Measurements from ENCODE around the gene UBE2J2.

The UBE2J2 gene

DNA sequence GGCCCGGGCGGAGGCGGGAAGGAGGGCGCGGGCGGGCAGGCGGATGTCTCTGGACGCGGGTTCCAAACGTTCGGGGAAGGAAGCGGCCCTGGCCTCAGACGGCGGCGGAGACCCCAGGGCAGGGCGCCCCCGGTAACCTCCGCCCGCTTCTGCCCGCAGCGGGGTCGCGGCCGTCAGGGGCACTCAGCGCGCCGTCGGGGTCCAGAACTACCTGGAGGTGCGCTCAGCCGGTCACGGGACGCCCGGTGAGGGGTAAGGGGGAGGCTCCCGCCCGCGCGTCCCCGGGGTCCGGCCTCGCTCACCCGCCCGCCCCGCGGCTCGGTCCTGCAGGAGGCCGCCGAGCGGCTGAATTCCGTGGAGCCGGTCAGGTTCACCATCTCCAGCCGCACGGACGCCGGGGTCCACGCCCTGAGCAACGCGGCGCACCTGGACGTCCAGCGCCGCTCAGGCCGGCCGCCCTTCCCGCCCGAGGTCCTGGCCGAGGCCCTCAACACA, 35.1 kb upstream of the UBE2J2 start:
- Histone ChIP-seq H3K4me1 (ENCODE audit: control insufficient read depth in 1 of 2, insufficient read depth in 2 of 2, low read length in 2 of 2) (peaks cover 16 to 44% of the 10 kb centered on the region in 2 donors), H3K9me3 (ENCODE audit: control insufficient read depth in 1 of 2, low read length in 2 of 2) (no peaks in the 10 kb centered on the region), H3K36me3 (ENCODE audit: control insufficient read depth in 1 of 2, insufficient read depth in 2 of 2, low read length in 2 of 2) (peaks cover 9 to 28% of the 10 kb centered on the region in 2 donors), H3K27me3 (ENCODE audit: low read depth, low read length) (no peaks in the 10 kb centered on the region), H3K4me3 (ENCODE audit: low read depth in 1 of 2, low read length in 2 of 2) (peak overlapping the region; percentile 46 to 83), H3K27ac (ENCODE audit: low read length) (no peak overlapping the region)

DNA sequence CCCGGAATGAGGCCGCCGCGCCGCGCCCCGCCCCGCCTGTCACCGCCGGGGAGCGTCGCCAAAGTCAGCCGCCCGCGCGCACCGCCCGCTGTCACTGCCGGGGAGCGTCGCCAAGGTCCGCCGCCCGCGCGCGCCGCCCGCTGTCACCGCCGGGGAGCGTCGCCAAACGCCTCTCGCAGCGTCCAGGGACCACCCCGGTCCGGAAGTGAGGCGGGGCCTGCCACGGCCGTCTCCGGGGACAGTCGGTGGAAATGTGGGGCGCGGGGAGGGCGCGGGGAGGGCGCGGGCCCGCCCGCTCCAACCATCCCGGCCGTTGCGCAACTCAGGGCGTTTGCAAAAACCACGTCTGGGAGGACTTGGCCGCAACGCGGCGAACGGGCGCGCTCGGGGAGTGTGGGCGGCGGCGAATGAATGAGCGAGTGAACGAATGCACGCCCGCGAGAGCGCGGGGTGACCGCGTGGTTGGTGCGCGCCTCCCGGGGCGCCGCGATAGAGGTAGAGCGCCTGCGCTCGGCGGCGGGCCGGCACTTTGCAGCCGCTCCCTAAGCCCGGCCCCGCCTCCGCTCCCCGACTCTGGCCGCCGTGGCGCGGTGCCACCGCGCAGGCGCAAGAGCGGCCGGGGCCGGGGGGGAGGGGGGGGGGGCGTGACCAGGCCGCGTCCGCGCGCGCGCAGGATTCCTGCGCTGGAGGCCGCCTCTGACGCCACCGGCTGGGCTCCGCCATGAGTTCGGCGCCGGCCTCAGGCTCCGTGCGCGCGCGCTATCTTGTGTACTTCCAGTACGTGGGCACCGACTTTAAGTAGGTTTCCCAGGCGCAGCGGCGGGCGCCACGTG, 34.5 kb upstream of the UBE2J2 start, which contains the start of the genes ACAP3 and PUSL1:
ACAP3 (minus strand) TSS at position 8 of the 833 bp plus-strand sequence. CDS start 115 bp downstream, outside the sequence.
PUSL1 (plus strand) TSS at position 675 of the 833 bp plus-strand sequence; CDS start at position 722, 47 bp downstream.
- Histone ChIP-seq H3K27ac (ENCODE audit: low read length) (no peak within 1 kb of the TSS), H3K9me3 (ENCODE audit: control insufficient read depth in 1 of 2, low read length in 2 of 2) (no peaks in the 10 kb centered on the region), H3K27me3 (ENCODE audit: low read depth, low read length) (no peaks in the 10 kb centered on the region), H3K4me1 (ENCODE audit: control insufficient read depth in 1 of 2, insufficient read depth in 2 of 2, low read length in 2 of 2) (peaks cover 16 to 49% of the 10 kb centered on the region in 2 donors), H3K4me3 (ENCODE audit: low read depth in 1 of 2, low read length in 2 of 2) (peak within 1 kb of the TSS; percentile 62 to 90), H3K36me3 (ENCODE audit: control insufficient read depth in 1 of 2, insufficient read depth in 2 of 2, low read length in 2 of 2) (peaks cover 9 to 21% of the 10 kb centered on the region in 2 donors)

DNA sequence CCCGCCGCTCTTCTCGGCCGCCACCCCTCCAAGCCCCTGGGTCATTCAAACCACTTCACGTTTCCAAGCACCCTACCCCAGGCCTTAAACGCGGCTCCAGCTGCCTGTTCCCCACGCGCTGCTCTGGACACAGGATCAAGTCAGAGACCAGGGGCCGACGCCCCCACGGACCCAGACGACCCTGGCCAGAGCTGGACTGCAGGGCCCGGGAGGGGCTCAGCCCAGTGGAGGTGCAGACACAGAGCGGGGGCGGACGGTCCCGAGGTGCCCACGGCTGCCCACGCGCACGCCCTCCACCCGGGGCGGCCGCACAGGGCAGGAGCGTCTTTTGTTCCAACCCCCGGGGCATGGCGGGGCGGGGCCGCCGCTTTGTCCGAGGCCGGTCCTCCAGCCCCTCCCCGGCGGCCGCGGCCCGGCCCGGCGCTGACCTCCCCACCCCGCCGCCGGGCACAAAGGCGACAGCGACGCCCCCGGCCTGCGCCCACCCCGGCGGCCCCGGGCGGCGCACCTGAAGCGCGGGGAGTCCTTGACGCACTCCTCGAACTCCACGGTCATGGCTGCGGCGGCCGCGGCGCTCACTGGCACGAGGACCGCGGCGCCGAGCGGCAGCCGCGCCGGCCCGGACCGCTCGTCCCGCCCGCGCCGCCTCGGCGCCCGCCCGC, 33.7 kb upstream of the UBE2J2 start:
- peaks cover 9 to 14% of the 10 kb centered on the region in 2 donors for H3K36me3 ChIP-seq (ENCODE audit: control insufficient read depth in 1 of 2, insufficient read depth in 2 of 2, low read length in 2 of 2)
- peak overlapping the region; percentile 62 to 90 for H3K4me3 ChIP-seq (ENCODE audit: low read depth in 1 of 2, low read length in 2 of 2)
- H3K9me3 ChIP-seq (ENCODE audit: control insufficient read depth in 1 of 2, low read length in 2 of 2): no peaks in the 10 kb centered on the region
- peaks cover 16 to 49% of the 10 kb centered on the region in 2 donors for H3K4me1 ChIP-seq (ENCODE audit: control insufficient read depth in 1 of 2, insufficient read depth in 2 of 2, low read length in 2 of 2)
- H3K27ac ChIP-seq (ENCODE audit: low read length): no peak overlapping the region
- H3K27me3 ChIP-seq (ENCODE audit: low read depth, low read length): no peaks in the 10 kb centered on the region

DNA sequence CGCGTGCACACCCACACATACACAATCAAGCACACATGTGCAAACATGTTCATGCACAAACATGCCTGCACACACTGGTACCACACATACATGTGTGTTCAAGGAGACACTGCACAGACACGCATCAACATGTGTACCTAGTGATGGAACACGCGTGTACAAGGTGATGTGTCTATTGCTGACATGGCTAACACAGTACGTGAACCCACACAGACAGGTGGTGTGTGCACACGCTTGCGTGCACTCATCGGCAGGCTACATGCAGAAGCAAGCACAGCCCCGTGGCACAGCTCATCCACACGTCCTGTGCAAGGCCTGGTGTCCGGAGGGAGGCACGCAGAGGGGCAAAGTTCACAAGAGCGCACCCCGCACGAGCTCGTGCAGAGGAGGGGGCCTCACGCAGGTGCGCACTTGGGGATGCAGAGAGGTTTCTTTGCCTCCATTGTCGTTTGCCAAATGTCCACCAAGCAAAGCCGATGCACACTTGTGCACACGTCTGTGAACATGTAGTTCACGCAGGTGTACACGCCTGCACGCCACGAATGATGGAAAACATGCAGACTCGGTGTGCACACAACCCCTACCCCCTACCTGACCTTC, 33.1 kb upstream of the UBE2J2 start:
- H3K36me3 ChIP-seq (ENCODE audit: control insufficient read depth in 1 of 2, insufficient read depth in 2 of 2, low read length in 2 of 2): peaks cover 9% of the 10 kb centered on the region in 2 donors
- peaks cover 16 to 49% of the 10 kb centered on the region in 2 donors for H3K4me1 ChIP-seq (ENCODE audit: control insufficient read depth in 1 of 2, insufficient read depth in 2 of 2, low read length in 2 of 2)
- H3K9me3 ChIP-seq (ENCODE audit: control insufficient read depth in 1 of 2, low read length in 2 of 2): no peaks in the 10 kb centered on the region
- H3K27ac ChIP-seq (ENCODE audit: low read length): no peak overlapping the region
- no peaks in the 10 kb centered on the region for H3K27me3 ChIP-seq (ENCODE audit: low read depth, low read length)
- H3K4me3 ChIP-seq (ENCODE audit: low read depth in 1 of 2, low read length in 2 of 2): peak overlapping the region; percentile 62 to 90

DNA sequence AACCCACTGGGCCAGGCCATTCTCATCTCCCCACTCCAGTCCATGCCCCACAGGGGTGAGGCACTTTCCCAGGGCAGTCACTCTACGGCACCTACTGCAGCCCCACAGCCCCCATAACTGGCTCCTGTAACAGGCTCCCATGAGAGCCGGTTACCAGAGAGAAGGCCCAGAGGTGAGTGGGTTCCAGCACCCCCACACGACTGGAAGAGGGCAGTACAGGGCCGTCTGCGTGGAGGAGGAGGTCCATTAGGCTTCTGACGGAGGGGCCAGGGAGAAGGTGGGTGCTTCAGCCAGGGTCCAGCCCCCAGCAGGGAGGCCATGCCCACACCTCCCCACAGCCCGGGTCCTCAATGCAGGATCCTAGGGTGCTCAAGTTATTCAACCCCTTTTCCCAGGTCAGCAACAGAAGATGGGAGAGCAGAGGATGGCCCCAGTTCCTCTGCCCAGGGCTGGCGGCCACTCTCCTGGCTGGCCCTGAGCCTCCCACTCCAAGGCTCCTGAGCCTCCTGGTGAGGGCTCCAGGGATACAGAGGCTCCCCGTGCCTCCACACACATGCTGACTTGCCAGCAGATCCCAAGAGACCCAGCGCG, 32.5 kb upstream of the UBE2J2 start:
- H3K4me3 ChIP-seq (ENCODE audit: low read depth in 1 of 2, low read length in 2 of 2): peak overlapping the region; percentile 62 to 90
- peaks cover 16 to 49% of the 10 kb centered on the region in 2 donors for H3K4me1 ChIP-seq (ENCODE audit: control insufficient read depth in 1 of 2, insufficient read depth in 2 of 2, low read length in 2 of 2)
- no peak overlapping the region for H3K27ac ChIP-seq (ENCODE audit: low read length)
- H3K36me3 ChIP-seq (ENCODE audit: control insufficient read depth in 1 of 2, insufficient read depth in 2 of 2, low read length in 2 of 2): peaks cover 3% of the 10 kb centered on the region in 2 donors
- H3K9me3 ChIP-seq (ENCODE audit: control insufficient read depth in 1 of 2, low read length in 2 of 2): no peaks in the 10 kb centered on the region
- no peaks in the 10 kb centered on the region for H3K27me3 ChIP-seq (ENCODE audit: low read depth, low read length)

DNA sequence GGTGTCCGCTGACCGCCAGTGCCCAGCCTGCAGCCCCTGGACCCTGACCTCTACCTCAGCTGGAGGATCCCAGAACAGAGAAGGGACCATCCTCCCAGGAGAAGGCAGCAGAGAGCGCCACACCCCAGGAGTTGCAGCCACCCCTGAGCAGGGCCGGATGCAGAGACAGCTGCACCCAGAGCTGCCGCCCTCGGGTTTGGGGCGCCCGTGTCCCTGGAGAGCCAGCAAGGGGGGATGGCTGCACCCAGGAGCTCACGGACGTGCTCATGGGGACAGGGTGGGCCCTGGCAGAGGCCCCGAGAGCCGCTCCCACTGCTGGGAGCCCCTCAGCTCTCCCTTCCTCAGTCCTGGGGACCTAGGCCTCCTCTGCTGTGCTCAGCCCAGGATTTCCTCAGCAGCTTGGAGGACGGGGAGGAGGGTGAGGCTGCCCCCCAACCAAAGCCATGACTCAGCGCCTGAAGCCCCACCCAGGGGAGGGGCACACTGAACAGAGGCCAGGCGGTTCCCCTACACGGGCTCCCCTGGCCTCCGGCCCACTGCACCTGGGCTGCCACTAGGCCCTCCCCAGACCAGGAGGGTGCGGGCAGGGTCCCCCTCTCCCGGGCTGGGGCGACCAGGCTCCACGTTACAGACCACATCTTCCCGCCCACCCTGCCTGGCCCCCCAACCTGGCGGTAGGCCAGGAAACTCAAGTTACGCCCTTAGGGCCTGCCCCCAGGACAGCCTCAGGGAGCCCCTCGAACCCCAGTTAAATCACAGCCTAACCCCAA, 31.8 kb upstream of the UBE2J2 start:
- Histone ChIP-seq H3K4me1 (ENCODE audit: control insufficient read depth in 1 of 2, insufficient read depth in 2 of 2, low read length in 2 of 2) (peaks cover 16 to 49% of the 10 kb centered on the region in 2 donors), H3K27ac (ENCODE audit: low read length) (peak overlapping the region; percentile 60)

DNA sequence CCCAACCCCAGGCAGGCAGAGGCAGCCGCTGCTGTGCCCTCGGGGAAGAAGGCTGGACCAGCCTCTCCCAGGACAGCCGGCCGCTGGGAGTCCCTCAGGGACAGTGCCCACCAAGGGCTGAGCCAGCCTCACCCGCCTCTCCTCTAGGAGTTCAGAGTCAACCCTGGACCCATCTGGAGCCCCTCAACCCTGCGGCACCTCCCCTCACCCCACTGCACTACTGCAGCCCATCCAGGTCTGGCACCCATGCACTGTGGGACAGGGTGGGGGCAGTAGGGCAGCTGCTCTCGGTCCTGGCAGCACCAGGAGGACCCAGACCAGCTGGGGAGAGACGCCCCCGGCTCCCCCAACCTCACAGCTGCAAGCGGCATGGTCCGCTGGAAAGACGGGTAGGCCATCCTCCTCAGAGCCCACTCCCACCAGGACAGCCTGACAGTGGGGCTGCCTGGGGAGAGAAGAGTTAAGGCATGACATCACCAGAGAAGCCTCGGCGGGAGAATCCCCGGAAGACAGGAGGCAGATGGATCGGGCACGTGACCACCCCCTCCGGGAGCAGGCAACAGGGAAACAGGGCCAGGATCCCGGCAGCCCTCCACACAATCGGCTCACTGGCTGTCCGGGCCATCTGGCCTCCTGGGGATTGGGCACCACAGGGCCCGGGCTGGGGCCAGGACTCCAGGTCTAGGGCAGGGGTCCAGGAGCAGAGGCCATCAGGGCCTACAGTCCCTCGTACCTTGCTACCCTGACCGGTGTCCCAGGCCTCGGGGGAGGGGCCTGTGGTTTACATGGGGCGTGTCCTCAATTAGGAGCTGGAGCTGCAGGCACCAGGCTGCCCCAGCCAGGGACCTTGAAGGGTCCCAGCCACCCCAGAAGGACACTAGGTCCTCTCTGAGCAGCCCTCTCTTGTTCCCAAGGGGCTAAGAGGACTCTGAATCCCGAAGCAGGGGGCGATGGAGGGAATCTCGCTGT, 31.0 kb upstream of the UBE2J2 start:
- Histone ChIP-seq H3K36me3 (ENCODE audit: control insufficient read depth in 1 of 2, insufficient read depth in 2 of 2, low read length in 2 of 2) (no peaks in the 10 kb centered on the region), H3K9me3 (ENCODE audit: control insufficient read depth in 1 of 2, low read length in 2 of 2) (no peaks in the 10 kb centered on the region), H3K27me3 (ENCODE audit: low read depth, low read length) (no peaks in the 10 kb centered on the region), H3K4me1 (ENCODE audit: control insufficient read depth in 1 of 2, insufficient read depth in 2 of 2, low read length in 2 of 2) (peaks cover 16 to 47% of the 10 kb centered on the region in 2 donors), H3K4me3 (ENCODE audit: low read depth in 1 of 2, low read length in 2 of 2) (peak overlapping the region; percentile 52 to 90), H3K27ac (ENCODE audit: low read length) (peak overlapping the region; percentile 60)

More for the DNA sequence above, 31.8 kb upstream of the UBE2J2 start:
- H3K4me3 ChIP-seq (ENCODE audit: low read depth in 1 of 2, low read length in 2 of 2): peak overlapping the region; percentile 62 to 90
- no peaks in the 10 kb centered on the region for H3K36me3 ChIP-seq (ENCODE audit: control insufficient read depth in 1 of 2, insufficient read depth in 2 of 2, low read length in 2 of 2)
- no peaks in the 10 kb centered on the region for H3K9me3 ChIP-seq (ENCODE audit: control insufficient read depth in 1 of 2, low read length in 2 of 2)
- no peaks in the 10 kb centered on the region for H3K27me3 ChIP-seq (ENCODE audit: low read depth, low read length)

DNA sequence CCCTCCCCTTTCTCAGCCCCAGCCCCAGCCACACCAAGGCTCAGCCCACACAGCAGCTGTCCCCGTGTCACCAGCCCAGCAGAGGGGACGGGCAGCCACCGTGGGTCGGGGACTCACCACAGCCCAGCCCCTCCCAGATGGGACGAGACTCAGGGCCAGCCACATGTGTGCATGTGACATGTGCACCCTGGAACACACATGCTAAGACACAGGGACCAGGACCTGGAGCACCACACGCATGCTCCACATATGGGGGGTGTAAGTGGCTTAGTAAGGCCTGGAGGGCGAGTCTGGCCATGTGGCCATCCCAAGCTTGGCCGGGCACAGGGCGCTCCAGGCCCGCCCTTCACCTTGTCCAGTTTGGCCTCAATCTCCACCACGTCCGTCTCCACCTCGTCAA, 30.1 kb upstream of the UBE2J2 start:
- H3K4me3 ChIP-seq (ENCODE audit: low read depth in 1 of 2, low read length in 2 of 2): peak overlapping the region in 1 of 2 donors; percentile 90
- no peaks in the 10 kb centered on the region for H3K36me3 ChIP-seq (ENCODE audit: control insufficient read depth in 1 of 2, insufficient read depth in 2 of 2, low read length in 2 of 2)
- H3K9me3 ChIP-seq (ENCODE audit: control insufficient read depth in 1 of 2, low read length in 2 of 2): no peaks in the 10 kb centered on the region
- H3K27me3 ChIP-seq (ENCODE audit: low read depth, low read length): no peaks in the 10 kb centered on the region
- H3K27ac ChIP-seq (ENCODE audit: low read length): no peak overlapping the region
- peaks cover 16 to 43% of the 10 kb centered on the region in 2 donors for H3K4me1 ChIP-seq (ENCODE audit: control insufficient read depth in 1 of 2, insufficient read depth in 2 of 2, low read length in 2 of 2)

DNA sequence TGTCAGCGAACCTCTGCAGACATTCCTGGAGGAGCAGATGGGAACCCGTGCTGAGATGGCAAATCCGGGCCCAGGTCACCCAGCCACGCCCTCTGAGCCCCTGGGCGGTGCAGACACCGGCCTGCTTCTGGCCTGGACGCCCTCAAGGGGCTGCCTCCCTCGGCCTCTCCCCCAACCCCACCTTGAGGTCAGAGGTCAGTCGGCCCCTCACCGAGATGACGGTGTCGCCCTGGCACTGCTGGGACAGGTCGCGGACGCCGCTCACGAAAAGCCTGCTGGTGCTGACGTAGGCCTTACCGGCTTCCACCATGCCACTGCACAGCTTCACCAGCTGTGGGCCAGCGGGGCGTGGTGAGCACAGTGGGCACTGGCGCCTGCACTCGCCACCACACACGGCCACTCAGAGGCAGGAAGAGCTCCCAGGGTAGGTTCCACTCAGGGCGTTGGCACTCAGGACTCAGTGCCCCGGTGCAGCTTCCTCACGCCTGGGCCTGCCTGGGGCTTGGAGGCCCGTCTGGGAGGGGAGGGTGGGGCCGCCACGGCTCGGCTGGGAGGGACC, 29.4 kb upstream of the UBE2J2 start:
- no peak overlapping the region for H3K27ac ChIP-seq (ENCODE audit: low read length)
- H3K9me3 ChIP-seq (ENCODE audit: control insufficient read depth in 1 of 2, low read length in 2 of 2): no peaks in the 10 kb centered on the region
- peaks cover 0 to 1% of the 10 kb centered on the region in 2 donors for H3K36me3 ChIP-seq (ENCODE audit: control insufficient read depth in 1 of 2, insufficient read depth in 2 of 2, low read length in 2 of 2)
- H3K4me1 ChIP-seq (ENCODE audit: control insufficient read depth in 1 of 2, insufficient read depth in 2 of 2, low read length in 2 of 2): peaks cover 16 to 44% of the 10 kb centered on the region in 2 donors
- H3K27me3 ChIP-seq (ENCODE audit: low read depth, low read length): no peaks in the 10 kb centered on the region
- H3K4me3 ChIP-seq (ENCODE audit: low read depth in 1 of 2, low read length in 2 of 2): no peak overlapping the region
